ENCODE measurements around the gene ELF2.
"Not testable (repeated sequence)": the region's sequence is repeated elsewhere in the genome, so short reads cannot be mapped to it uniquely, and the experiment has no call there.

ELF2 gene

GRCh38 chr4:139202991-139203390, 26.0 kb upstream of the ELF2 start:
- Histone ChIP-seq H3K4me1 (ENCODE audit: insufficient read depth, low read length) (no peaks in the 10 kb centered on the region), H3K9ac (ENCODE audit: low read depth, low read length) (no peak overlapping the region), H3K4me2 (ENCODE audit: insufficient read depth, low read length) (no peak overlapping the region), H3K4me3 (ENCODE audit: low read depth in 1 of 2, low read length in 2 of 2) (no peak overlapping the region), H4K20me1 (ENCODE audit: insufficient read depth, low read length) (no peaks in the 10 kb centered on the region), H3K36me3 (ENCODE audit: insufficient read depth, low read length) (no peaks in the 10 kb centered on the region), H3K27ac (ENCODE audit: low read length) (no peak overlapping the region), H3K9me3 (ENCODE audit: insufficient read depth, low read length, severe bottlenecking) (no peaks in the 10 kb centered on the region), H2AFZ (ENCODE audit: low read depth, low read length) (no peak overlapping the region), H3K27me3 (ENCODE audit: insufficient read depth, low read length, poor library complexity) (no peaks in the 10 kb centered on the region), H3K79me2 (ENCODE audit: insufficient read depth, low read length) (no peaks in the 10 kb centered on the region)
- ATAC-seq (ENCODE audit: insufficient read depth, low read depth) (0 out of 3 replicates have a peak, but pooled peaks have one; percentile 39), DNase-seq (no peak)
- TF ChIP-seq CTCF (IDR thresholded peaks at IDR 0.05; ENCODE audit: borderline replicate concordance, extremely low read depth, low read length, poor library complexity, severe bottlenecking): no peak
- no peak for TF ChIP-seq EZH2 (IDR thresholded peaks at IDR 0.05; ENCODE audit: borderline replicate concordance, low read depth, low read length, severe bottlenecking)

- Histone ChIP-seq H3K9me3 (ENCODE audit: insufficient read depth, low read length, severe bottlenecking) (no peaks in the 10 kb centered on the region), H3K36me3 (ENCODE audit: insufficient read depth, low read length) (no peaks in the 10 kb centered on the region), H4K20me1 (ENCODE audit: insufficient read depth, low read length) (no peaks in the 10 kb centered on the region), H2AFZ (ENCODE audit: low read depth, low read length) (no peak overlapping the region), H3K27me3 (ENCODE audit: insufficient read depth, low read length, poor library complexity) (no peaks in the 10 kb centered on the region), H3K79me2 (ENCODE audit: insufficient read depth, low read length) (no peaks in the 10 kb centered on the region), H3K27ac (ENCODE audit: low read length) (no peak overlapping the region), H3K4me2 (ENCODE audit: insufficient read depth, low read length) (no peak overlapping the region), H3K4me1 (ENCODE audit: insufficient read depth, low read length) (no peaks in the 10 kb centered on the region), H3K4me3 (ENCODE audit: low read depth in 1 of 2, low read length in 2 of 2) (no peak overlapping the region), H3K9ac (ENCODE audit: low read depth, low read length) (no peak overlapping the region)
- no peak for ATAC-seq (ENCODE audit: insufficient read depth, low read depth)
- TF ChIP-seq EZH2 (IDR thresholded peaks at IDR 0.05; ENCODE audit: borderline replicate concordance, low read depth, low read length, severe bottlenecking): no peak
- no peak for DNase-seq
Measured at GRCh38 chr4:139200506-139200905, 23.5 kb upstream of the ELF2 start.

GRCh38 chr4:139200102-139200501, 23.1 kb upstream of the ELF2 start:
- Histone ChIP-seq H3K27me3 (ENCODE audit: insufficient read depth, low read length, poor library complexity) (no peaks in the 10 kb centered on the region), H3K36me3 (ENCODE audit: insufficient read depth, low read length) (no peaks in the 10 kb centered on the region), H2AFZ (ENCODE audit: low read depth, low read length) (no peak overlapping the region), H3K9me3 (ENCODE audit: insufficient read depth, low read length, severe bottlenecking) (no peaks in the 10 kb centered on the region), H3K27ac (ENCODE audit: low read length) (no peak overlapping the region), H3K4me1 (ENCODE audit: insufficient read depth, low read length) (no peaks in the 10 kb centered on the region), H3K4me3 (ENCODE audit: low read depth in 1 of 2, low read length in 2 of 2) (no peak overlapping the region), H3K79me2 (ENCODE audit: insufficient read depth, low read length) (no peaks in the 10 kb centered on the region), H4K20me1 (ENCODE audit: insufficient read depth, low read length) (no peaks in the 10 kb centered on the region), H3K4me2 (ENCODE audit: insufficient read depth, low read length) (no peak overlapping the region), H3K9ac (ENCODE audit: low read depth, low read length) (no peak overlapping the region)
- no peak for DNase-seq
- ATAC-seq (ENCODE audit: insufficient read depth, low read depth): no peak
- TF ChIP-seq CTCF (IDR thresholded peaks at IDR 0.05; ENCODE audit: borderline replicate concordance, extremely low read depth, low read length, poor library complexity, severe bottlenecking): no peak
- TF ChIP-seq EZH2 (IDR thresholded peaks at IDR 0.05; ENCODE audit: borderline replicate concordance, low read depth, low read length, severe bottlenecking): no peak

- not testable (repeated sequence) for ATAC-seq (ENCODE audit: insufficient read depth, low read depth); H3K4me1 ChIP-seq (ENCODE audit: insufficient read depth, low read length); DNase-seq
Measured at GRCh38 chr4:139197214-139197613, 20.2 kb upstream of the ELF2 start.

More at GRCh38 chr4:139197214-139197613, 20.2 kb upstream of the ELF2 start:
- not testable (repeated sequence) for H3K27ac ChIP-seq (ENCODE audit: low read length); H3K36me3 ChIP-seq (ENCODE audit: insufficient read depth, low read length); H3K4me3 ChIP-seq (ENCODE audit: low read depth in 1 of 2, low read length in 2 of 2); H3K9me3 ChIP-seq (ENCODE audit: insufficient read depth, low read length, severe bottlenecking); H3K9ac ChIP-seq (ENCODE audit: low read depth, low read length); H3K27me3 ChIP-seq (ENCODE audit: insufficient read depth, low read length, poor library complexity); H3K79me2 ChIP-seq (ENCODE audit: insufficient read depth, low read length); H4K20me1 ChIP-seq (ENCODE audit: insufficient read depth, low read length); H3K4me2 ChIP-seq (ENCODE audit: insufficient read depth, low read length); H2AFZ ChIP-seq (ENCODE audit: low read depth, low read length)

Measured in DND-41 (cell line).